Ammon's horn (tissue), 1 donor: ENCODE measurements around the gene CSNK2A1.

ENCODE experiments used
- DNase-seq: peaks from one replicate; pipeline ENCODE4 v3.0.0-alpha.2; 2016; ENCODE audit warnings: low spot score

Gene CSNK2A1

GRCh38 chr20:564192-564591, 20.6 kb upstream of the CSNK2A1 start:
- no peak for DNase-seq

- DNase-seq, result no peak
These were observed 19.6 kb upstream of the CSNK2A1 start for GRCh38 chr20:563187-563586.

- no peak for DNase-seq
These were observed 18.8 kb upstream of the CSNK2A1 start for GRCh38 chr20:562232-562897.

GRCh38 chr20:561437-562231, 18.0 kb upstream of the CSNK2A1 start:
- DNase-seq, result peak; percentile 84

GRCh38 chr20:560680-561079, 17.1 kb upstream of the CSNK2A1 start:
- DNase-seq, result no peak

GRCh38 chr20:558117-558516, 14.5 kb upstream of the CSNK2A1 start:
- no peak for DNase-seq

- DNase-seq, result no peak
These were observed 13.4 kb upstream of the CSNK2A1 start for GRCh38 chr20:556984-557383.

- DNase-seq, result no peak
These were observed 12.4 kb upstream of the CSNK2A1 start for GRCh38 chr20:555976-556385.

GRCh38 chr20:550611-551010, 7.0 kb upstream of the CSNK2A1 start:
- no peak for DNase-seq

- DNase-seq, result no peak
These were observed 6.3 kb upstream of the CSNK2A1 start for GRCh38 chr20:549722-550496.

GRCh38 chr20:548906-549305, 5.3 kb upstream of the CSNK2A1 start:
- DNase-seq, result no peak

GRCh38 chr20:547394-547793, 3.8 kb upstream of the CSNK2A1 start:
- DNase-seq, result no peak

GRCh38 chr20:546353-546752, 2.8 kb upstream of the CSNK2A1 start:
- DNase-seq, result no peak

GRCh38 chr20:544153-544725, 649 bp upstream of the CSNK2A1 start:
- no peak for DNase-seq

- DNase-seq, result no peak
These were observed 717 bp downstream of the CSNK2A1 start for GRCh38 chr20:542777-543368.

GRCh38 chr20:540391-541201, 3.0 kb downstream of the CSNK2A1 start:
- DNase-seq, result no peak

- DNase-seq, result no peak
These were observed 3.7 kb downstream of the CSNK2A1 start for GRCh38 chr20:539848-540247.

GRCh38 chr20:539191-539590, 4.4 kb downstream of the CSNK2A1 start:
- DNase-seq, result no peak

- DNase-seq, result no peak
These were observed 5.6 kb downstream of the CSNK2A1 start for GRCh38 chr20:537983-538382.

- DNase-seq, result no peak
These were observed 7.1 kb downstream of the CSNK2A1 start for GRCh38 chr20:536426-537010.

- DNase-seq, result no peak
These were observed 7.6 kb downstream of the CSNK2A1 start for GRCh38 chr20:535958-536357.
